Stromal cell of bone marrow (primary cell): ENCODE measurements around the gene GAB3.

Experiments
- DNase-seq: peaks from one replicate; pipeline ENCODE4 v3.0.0-alpha.2; 2012; ENCODE audit warnings: low read depth

GAB3 gene

DNA sequence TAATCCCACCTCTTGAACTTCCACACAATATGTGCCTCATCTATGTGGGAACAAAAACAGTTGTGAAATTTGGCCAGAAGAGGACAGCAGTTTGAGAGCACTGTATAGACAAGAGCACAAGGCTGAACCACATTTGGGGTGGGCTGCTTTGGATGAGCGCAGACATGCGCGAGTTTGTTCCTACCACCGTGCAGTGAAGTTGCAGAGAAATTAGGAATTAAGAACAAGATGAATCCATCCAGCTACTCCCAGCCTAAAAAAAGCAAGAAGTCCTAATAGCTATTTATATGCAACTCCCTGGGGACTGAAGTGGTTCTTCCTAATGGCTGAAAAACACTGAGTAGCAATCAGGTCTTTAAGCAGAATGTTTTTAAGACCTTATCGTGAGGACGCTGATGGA lies 1.0 kb downstream of the GAB3 start:
- no peak for DNase-seq

DNA sequence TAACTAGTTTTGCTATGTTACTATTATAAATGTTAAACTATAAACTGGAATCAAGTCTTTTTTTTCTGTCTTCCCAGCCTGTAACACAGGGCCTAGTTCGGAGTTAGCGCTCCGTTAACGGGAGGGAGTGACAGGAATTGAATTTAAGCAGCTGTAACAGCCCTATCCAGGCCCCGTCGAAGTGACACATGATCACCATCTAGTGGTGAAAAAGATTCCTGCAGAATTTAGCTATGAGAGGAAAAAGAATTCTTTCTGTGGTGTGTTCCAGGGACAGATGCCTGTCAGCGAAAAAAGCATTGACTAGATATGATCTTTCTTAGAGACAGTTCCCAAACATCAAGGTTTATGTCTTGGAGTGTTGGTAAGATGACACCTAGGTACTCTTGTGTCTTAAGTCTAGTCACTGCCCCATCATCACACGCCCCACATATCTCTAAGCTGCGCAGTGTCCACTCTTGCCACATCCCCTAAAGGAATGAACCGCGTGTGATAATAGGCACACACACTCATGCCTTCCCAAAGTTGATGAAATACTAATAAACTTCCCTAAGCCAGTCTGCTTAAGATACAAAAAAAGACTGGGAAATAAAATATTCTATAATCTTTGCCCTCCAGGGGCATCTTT lies 2.1 kb downstream of the GAB3 start:
- DNase-seq: no peak

DNA sequence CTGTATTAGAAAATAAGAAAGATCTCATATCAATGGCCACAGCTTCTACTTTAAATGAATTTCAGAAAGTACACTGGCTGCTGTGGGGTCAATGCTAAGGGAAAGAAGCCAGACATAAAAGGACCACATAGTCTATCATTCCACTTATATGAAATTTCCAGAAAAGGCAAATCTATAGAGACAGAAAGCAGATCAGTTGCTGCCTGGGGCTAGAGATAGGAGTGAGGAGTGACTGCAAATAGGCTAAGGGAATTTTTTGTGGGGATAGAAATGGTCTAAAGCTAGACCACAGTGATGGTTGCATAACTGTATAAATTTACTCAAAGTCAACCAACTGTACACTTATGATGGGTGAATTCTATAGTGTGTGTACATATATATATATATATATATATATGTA lies 8.3 kb downstream of the GAB3 start:
- no peak for DNase-seq

DNA sequence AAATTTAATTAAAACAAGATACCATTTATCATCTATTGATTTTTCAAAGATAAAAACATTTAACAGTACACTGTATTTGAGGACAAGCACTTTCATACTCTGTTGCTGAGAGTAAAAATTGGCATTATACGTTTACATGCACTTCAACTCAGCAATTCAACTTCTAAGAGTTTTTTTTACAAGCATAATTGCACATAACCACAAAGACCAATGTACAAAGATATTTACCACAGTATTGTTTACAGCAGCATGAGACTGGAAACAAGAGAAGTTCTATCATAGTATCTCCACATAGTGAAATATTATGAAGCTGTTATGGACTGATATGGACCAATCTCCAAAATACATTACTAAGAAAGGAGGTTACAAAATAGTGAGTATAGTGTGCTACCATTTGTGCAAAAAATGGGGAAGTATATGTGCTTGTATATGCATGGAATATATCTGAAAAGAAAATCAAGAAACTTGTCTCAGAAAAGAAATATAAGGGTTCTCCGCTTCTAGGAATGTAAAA lies 10.9 kb downstream of the GAB3 start:
- DNase-seq: no peak

DNA sequence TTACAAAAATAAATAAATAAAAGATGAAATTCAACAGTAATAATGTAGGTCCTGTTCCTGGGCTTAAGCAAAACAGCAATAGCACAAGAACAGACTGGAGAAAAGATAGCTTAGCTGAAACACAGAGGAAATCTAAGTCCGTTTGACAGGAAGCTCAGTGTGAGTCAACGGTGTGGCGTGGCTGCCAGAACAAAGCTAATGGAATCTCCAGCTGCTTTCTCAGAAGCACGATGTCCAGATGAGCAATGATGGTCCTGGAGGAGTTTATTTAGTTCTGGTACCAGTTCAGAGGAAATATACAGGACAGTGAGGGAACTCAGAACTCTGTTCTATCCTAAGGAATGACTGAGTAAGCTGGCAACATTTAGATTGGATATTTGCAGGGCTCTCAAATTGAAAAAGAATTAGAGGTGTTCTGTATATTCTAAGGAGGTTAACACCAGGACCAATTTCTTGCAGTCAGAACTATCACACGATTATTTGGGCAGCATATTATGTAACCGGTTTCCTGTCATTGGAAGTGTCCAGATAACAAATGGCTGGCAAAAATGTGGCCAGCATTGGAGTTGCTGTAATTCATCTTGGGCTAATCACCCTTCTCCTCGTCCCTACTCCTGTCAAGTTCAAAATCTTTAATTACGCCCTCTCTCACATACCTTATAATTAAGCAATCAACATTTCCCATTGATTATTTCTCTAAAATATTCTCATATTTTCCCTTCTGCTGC lies 12.7 kb downstream of the GAB3 start:
- DNase-seq: no peak

DNA sequence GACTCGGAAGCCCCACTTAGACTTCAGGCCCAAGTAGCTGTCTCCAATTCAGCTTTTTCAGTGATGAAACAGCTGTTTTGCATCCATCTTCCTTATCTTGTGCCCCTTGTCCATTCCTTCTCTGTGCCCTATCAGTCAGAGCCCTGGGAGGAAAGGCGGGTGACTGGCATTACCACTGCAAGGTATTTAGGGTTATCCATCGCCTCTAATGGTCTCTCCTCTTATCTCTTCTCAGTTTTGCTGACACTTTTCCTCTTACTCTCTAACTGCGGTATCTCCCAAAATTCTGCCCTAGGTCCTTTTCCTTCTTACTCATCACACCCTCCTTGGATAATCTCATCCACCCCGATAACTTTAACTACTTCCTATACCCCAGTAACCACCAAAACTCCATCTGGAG lies 13.7 kb downstream of the GAB3 start:
- DNase-seq: no peak

DNA sequence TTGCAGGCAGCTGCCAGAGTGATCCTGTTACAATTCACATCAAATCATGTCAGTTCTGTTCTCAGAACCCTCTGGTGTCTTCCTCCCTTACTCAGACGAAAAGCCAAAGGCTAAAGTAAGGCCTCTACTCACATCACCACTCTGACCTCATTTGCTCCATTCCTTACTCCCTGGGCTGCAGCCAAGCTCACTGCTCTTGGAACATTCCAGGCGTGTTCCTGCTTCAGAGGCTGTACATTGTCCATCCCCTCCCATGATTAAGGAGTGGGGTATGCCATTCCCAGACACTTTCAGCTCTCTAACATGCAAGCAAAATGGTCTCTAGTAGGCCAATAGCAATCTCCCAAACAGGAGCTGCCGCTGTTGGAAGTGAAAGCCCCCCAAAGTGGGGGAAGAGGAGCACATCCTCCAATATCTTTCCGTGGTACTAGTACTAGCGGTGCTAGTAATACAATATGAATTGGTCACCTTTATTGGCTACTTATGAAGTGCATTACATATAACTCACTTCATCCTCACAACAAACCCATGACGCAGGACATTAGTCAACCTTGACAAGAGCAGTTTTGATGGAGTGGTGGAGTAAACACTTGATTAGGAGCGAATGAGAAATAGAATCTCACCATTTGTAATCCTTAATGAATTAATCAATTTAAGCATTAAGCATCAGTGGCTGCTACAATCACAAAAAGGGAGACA lies 15.0 kb downstream of the GAB3 start:
- DNase-seq: no peak

DNA sequence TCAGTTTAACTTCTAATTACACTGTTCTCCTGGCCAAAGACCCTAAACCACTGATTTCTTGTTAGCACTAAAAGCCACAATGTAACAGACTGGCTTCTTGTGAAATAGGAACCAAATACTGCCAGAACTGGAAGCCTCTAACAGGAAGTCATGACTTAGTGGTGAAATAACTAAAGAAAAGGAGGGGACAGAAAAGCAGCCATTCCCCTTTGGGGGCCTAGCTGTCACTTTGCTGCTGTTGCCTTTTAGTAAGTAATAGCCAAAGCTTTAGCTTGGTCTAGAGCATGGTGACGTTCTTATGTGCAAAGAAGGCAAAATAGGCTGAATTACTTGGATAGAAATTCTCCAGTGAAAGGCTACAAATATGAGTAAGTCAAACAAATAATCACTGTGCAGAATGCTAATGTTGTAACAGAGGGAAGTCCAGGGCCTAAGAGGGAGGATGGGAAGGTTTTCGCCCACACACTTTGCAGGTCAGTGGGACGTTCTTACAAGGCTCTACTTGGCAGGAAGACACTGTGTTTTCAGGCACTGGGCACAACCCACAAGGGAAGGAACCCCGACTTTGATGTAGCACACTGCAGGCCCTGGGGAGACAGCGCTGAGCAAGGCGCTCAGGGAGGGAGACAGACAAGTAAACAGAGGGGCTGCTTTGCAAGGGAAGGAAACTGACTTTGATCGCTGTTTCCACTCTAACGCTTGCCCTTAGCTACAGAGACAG lies 16.7 kb downstream of the GAB3 start:
- no peak for DNase-seq

DNA sequence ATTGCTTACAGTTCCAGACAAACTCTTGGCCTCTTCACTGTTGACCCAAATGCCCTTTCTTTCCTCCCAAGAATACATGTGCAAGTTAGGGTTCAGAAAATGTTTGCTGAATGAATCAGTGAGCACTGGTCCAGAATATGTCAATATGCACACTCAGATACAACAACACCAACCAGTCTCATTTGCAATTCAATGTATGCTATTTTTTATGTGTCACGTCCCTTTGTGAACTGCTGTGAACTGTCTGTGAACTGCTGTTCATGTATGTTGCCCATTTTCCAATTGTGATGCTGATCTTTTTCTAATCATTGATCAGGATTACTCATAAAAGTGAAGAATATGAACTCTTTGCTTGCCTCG lies 17.8 kb downstream of the GAB3 start:
- DNase-seq: no peak

DNA sequence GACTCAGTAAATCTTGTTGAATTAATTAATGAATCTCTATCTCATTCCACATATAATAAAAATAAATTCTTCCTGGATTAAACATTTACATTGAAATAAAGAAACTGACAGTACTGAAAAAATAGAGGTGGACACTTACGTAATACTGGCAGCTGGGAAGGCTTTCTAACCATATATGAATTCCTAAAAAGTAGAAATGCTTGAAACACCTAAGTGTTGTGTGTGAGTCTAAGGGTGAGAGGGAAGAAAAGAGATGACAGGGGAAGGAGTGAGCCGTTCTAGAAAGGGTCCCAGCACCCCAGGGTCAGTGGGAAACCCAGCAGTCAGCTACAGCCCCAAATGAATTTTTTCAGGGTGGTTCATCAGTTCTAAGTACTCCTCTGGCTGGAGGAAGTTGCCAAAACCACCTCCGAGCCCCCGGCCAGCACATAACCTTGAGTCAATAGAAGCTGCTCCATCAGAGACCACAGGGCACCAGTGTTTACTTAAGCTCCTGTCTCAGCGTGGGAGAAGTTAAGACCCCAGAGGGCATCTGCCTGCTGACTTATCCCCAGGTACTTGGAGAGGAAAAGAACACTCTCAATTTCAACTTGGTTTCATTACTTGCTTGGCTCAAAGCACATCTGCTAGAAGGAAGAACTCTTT lies 18.3 kb downstream of the GAB3 start:
- DNase-seq: no peak

DNA sequence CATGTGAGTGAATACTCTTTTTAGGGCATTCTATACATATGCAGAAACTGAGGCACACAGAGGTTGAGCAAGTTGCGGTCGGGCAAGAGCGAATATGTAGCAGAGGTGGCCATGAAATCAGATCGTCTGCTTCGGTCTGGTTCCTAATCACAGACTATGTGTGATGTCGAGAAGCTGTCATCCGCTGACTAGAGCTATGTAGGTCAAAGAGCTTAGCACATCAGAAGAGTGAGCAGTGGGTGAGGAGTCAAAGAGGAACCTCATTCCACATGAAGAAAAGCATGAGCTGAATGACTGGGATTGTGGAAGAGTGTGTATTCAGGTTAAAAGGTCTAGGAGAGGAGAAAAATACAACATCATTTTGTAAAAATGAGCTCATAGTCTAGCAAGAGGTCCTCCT lies 19.0 kb downstream of the GAB3 start:
- DNase-seq: no peak

DNA sequence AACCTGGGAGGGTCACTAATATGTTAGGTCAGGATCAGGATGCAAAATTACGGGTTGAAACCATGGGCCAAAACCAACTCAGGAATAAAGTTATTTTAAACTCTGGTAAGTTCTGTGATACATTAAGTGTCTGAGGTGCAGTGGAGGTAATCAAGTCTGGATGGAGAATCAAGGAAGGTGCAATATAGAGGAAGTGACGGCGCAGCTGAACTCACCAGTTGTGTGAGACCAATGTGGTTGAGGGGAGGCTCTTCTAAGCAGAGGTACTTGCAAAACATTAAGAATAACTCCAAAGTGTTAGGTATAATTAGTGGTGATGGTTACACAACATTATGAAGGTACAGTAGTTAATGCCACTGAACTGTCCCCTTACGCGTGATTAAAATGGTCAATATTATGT lies 19.7 kb downstream of the GAB3 start:
- DNase-seq: no peak

DNA sequence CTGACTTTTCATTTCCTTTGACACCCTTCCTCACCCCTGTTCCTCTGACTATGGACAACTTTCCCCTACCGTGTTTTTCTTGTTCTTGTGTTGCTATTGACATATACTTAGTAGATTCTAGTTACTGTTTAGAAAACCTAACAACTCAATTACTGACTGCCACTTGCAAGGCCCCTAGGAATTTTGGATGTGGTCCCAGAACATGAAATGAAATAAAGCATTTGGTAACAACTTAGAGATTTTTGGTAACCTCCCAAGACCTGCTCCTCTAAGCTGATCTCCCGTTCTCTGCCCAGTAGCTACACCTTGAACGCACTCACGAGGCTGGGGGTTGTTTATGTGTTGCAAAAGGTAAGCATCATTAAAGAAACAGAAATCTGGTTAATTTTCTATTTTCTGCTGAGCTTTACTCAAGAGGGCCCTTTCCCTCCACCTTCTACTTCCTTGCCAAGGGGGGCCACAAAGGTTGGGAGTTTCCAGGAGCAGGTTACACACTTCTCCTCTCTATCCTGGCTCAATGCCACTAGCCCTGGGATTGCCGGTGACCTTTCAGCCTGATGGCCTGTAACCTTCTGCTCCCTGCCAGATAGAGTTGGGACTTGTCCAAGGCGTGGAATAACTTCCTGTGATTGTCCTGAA lies 20.5 kb downstream of the GAB3 start:
- DNase-seq: no peak

DNA sequence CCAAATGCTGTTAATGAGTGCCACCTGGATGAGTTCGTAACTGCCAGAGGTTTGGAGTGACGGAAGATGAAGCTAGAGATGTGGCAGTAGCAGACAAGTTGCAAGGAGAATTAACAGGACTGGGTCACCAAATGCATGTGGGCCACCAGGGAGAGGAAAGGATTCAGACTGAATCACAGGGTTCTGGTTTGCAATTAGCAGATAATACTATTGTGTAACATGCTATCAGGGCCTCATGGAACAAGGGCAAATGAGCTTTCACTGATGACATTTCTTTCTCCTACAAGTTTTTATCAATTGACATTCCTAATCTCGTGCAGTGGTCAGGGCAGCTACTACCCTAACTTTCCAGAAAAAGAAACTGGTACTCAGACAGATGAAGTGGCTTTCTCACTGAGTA lies 21.4 kb downstream of the GAB3 start:
- no peak for DNase-seq

DNA sequence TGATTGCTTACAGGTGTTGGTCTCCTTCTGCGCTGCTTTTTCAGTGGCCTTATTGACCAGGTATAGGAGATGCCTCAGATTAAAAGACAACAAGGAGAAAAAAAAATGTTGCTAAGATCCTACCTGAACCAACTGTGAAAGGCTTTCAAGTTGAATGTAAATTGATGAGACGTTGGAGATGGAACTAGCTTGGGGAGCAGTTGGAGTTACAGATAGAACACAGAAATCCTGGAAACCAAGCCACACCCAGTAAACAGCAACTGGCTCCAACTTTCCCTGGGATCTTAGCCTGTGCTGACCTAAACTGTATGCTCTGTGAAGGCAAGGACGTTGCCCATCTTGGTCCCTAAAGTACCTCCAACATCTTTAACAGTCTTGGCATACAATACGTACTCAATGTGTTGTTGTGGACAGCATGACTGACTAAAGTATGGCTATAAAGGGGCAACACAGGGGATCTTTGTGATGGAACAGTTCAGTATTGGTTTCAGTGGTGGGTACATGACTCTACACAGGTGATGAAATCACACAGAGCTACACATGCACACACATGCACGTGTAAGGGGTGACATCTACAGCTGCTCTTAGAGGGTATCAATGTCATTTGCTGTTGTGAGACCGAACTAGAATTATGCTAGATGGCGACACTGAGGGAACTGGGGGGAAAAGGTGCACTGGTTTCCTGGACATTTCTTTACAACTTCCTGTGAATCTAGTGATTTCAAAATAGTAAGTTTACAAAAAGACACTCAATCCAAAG lies 22.3 kb downstream of the GAB3 start:
- no peak for DNase-seq

DNA sequence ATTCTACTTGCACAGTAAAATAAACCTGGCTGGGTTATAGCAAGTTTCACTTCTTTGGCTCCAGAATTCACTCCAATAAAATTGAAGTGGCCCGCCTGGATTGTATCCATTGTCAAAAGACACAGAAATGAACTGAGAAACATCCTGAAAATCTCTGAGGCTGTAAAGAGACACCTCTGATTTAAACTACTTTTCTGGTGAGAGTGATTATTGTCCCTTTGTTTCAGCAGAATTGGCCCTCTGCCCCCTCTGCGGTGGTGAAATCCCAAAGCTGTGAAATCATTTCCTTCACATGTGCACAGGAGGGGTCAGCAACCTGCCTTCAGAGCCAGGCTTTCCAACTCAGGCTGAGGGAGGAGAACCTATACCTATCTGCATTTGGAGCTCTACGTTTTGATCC lies 23.0 kb downstream of the GAB3 start:
- no peak for DNase-seq

DNA sequence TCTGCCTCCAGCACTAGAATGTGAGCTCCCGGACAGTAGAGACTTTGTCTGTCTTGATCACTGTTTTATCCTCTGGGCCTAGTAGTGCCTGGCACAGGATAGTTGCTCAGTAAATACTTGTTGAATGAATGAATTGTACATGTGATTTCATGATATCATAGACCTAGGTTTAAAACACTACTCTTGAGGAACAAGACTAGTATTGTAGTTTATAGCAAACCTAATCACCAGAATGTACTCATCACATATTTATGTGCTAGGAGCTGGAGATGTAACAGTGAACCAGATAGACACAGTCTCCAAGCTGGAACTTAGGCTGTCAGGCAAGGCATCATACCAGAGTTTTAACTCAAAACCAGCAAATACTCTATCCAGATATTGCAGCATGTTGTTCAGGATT lies 23.5 kb downstream of the GAB3 start:
- DNase-seq: no peak

DNA sequence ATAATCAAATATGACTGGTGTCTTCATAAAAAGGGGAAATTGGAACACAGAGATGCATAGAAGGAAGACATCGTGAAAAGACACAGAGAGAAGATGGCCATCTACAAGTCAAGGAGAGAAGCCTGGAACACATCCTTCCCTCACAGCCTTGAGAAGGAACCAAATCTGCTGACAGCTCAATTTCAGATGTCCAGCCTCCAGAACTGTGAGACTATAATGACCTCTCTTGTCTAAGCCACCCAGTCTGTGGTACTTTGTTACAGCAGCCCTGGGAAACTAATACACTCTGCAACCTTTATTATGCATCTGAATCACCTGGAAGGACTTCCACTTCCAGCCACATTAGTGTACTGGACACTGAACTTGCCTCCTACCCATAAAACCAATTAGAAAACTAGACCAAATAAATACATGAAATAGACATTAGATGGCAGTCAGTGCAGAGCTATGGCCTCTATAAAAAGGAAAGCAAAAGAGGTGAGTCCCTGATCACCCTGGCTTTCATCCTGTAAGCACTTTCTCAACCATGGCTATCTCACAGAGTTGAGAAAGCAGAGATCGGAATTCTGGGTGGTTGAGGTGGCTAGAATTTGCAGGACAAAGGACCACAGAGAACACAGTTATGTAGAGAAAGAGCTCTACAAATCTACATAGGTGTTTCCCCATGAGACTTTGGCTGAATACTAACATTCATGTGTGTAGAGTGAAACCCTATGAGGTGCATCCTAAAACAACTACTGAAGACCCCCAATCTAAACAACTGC lies 25.7 kb downstream of the GAB3 start:
- no peak for DNase-seq

DNA sequence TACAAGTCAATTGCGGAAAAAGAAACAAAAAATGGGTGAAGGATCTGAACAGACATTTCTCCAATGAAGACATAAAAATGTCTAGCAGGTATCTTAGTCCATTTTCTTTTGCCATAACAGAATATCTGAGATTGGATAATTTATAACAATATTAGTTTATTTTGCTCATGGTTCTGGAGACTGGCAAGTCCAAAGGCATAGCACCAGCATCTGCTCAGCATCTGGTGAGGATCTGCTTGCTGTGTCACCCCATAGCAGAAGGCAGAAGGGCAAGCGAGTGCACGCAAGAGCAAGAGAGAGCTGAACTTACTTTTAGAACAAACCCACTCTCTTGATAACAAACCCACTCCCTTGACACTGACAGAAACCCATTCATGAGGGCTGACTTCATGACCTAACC lies 29.7 kb downstream of the GAB3 start:
- DNase-seq: no peak

DNA sequence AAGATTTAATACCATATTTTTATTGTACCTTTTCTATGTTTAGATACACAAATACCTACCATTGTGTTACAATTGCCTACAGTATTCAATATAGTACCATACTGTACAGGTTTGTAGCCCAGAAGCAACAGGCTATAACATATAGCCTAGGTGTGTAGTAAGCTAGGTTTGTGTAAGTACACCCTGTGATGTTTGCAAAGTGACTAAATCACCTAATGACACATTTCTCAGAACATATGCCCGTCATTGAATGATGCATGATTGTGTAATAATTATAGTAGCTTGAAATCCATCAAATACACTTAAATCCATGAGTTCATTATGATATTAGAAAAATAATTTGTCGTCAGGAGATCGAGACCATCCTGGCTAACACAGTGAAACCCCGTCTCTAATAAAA lies 30.8 kb downstream of the GAB3 start:
- DNase-seq: no peak
